Ascending aorta (tissue), 2 donors: Measurements from ENCODE around the gene OR4F15. TPM values are rescaled to one million over a fixed set of nuclear protein-coding genes. Genes with fewer than 3 reads are reported as not detected.
"Not testable (repeated sequence)": the region's sequence is repeated elsewhere in the genome, so short reads cannot be mapped to it uniquely, and the experiment has no call there.

Source experiments
- DNase-seq, 2 donors: peaks; one replicate each; pipeline ENCODE4 v3.0.0-alpha.2; 2019; ENCODE audit warnings: low spot score in 2 of 2
- H3K27ac ChIP-seq, 2 donors: fragments of 200-600 bp; sonication (generic); one replicate each; pipeline ENCODE4 v1.5.1; 2016 to 2017; ENCODE audit warnings: mild to moderate bottlenecking in 1 of 2
- H3K27me3 ChIP-seq: fragments of 200-600 bp; sonication (generic); one replicate; pipeline ENCODE4 v1.5.1; 2017
- H3K36me3 ChIP-seq, 2 donors: fragments of 200-600 bp; sonication (generic); one replicate each; pipeline ENCODE4 v1.5.1; 2016
- H3K4me1 ChIP-seq, 2 donors: fragments of 200-600 bp; sonication (generic); one replicate each; pipeline ENCODE4 v1.5.1; 2016 to 2017; ENCODE audit warnings: mild to moderate bottlenecking in 1 of 2
- H3K4me3 ChIP-seq, 2 donors: fragments of 200-600 bp; sonication (generic); one replicate each; pipeline ENCODE4 v1.5.1; 2016 to 2017; ENCODE audit warnings: mild to moderate bottlenecking in 1 of 2
- H3K9me3 ChIP-seq, 2 donors: fragments of 200-600 bp; sonication (generic); one replicate each; pipeline ENCODE4 v1.5.1; 2016
- intact Hi-C: fragments of 100-400 bp; cut with DNase I; formaldehyde crosslinking; loops from one replicate; pipeline ENCODE4 v1.15.1; 2023
- total RNA-seq: library from RNA; depleted of rRNA; stranded (reverse); fragments of >200 nt; gene quantifications from one replicate; pipeline ENCODE4 v1.1.0, GENCODE V29; 2016
- TF ChIP-seq, protein P1 (sequence below), 3 experiments: fragments of 200-600 bp in 2 of 3; fragments of 450-650 bp in 1 of 3; sonication (generic) in 2 of 3; IDR thresholded peaks; one replicate each; pipeline ENCODE4 v1.5.1; 2016 to 2019; ENCODE audit warnings: antibody characterized with exemption in 3 of 3, mild to moderate bottlenecking in 1 of 3, moderate library complexity in 1 of 3

OR4F15 gene, protein sequence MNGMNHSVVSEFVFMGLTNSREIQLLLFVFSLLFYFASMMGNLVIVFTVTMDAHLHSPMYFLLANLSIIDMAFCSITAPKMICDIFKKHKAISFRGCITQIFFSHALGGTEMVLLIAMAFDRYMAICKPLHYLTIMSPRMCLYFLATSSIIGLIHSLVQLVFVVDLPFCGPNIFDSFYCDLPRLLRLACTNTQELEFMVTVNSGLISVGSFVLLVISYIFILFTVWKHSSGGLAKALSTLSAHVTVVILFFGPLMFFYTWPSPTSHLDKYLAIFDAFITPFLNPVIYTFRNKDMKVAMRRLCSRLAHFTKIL
- total RNA-seq: not detected

DNA sequence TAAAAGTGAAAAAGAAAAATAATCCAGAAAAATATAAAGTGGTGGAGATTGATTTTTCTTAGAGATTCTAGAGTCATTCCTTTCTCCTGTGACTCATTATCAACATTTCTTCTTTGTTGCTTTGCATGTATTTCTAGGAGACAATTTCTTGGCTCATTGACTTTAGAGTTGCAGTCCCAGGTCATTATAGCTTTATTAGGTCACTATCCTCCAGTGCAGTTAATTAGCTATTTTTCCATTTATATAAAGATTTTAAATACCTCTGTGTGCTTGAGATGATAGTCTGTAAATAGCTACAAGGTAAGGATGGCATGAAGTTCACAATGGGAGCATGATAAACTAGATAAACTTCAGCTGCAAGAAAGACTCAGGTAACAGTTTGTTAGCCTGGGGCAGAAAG lies at the start of gene OR4F15:
Gene OR4F15, plus strand, starts transcription at position 301 of the 400 bp plus-strand sequence. CDS start 5,985 bp downstream, outside the sequence.
- intact Hi-C loops: no loop called here
- no peak for DNase-seq
- TF ChIP-seq, protein P1, sequence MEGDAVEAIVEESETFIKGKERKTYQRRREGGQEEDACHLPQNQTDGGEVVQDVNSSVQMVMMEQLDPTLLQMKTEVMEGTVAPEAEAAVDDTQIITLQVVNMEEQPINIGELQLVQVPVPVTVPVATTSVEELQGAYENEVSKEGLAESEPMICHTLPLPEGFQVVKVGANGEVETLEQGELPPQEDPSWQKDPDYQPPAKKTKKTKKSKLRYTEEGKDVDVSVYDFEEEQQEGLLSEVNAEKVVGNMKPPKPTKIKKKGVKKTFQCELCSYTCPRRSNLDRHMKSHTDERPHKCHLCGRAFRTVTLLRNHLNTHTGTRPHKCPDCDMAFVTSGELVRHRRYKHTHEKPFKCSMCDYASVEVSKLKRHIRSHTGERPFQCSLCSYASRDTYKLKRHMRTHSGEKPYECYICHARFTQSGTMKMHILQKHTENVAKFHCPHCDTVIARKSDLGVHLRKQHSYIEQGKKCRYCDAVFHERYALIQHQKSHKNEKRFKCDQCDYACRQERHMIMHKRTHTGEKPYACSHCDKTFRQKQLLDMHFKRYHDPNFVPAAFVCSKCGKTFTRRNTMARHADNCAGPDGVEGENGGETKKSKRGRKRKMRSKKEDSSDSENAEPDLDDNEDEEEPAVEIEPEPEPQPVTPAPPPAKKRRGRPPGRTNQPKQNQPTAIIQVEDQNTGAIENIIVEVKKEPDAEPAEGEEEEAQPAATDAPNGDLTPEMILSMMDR (IDR thresholded peaks at IDR 0.05): no peak
- Histone ChIP-seq H3K9me3 (no peaks in the 10 kb centered on the region), H3K27me3 (no peaks in the 10 kb centered on the region), H3K4me1 (no peaks in the 10 kb centered on the region), H3K4me3 (no peak within 1 kb of the TSS), H3K27ac (no peak within 1 kb of the TSS), H3K36me3 (no peaks in the 10 kb centered on the region)

DNA sequence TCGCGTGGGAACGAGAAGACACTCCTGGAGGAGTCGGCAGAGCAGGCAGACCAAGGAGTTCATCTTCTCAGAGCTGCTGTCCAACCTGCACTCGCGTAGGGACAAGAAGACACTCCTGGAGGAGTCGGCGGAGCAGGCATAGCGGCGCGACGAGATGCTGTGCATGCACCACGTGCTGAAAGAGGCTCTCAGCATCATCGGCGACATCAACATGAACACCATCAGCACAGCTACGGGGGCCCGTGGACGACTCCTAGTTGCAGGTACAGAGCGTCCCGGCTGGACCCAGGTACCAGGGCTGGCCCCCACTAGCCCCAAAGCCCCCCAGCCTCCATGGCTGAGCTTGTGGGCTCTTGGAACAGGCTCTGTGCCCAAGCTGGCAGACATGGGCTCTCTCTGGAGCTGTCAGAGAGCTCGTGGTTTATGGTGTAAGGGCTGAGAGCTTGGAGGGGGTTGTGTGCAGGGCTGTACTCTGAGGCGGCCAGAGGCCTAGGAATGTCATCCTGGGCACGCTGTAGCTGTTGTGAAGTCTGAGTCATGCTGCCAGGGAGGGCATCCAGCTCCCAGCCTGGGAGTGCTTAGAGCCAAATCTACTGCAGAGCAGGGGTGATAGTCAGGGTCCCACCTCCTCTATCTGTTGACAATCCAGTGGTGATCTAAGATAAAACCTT lies 47.2 kb upstream of the OR4F15 start:
- H3K9me3 ChIP-seq, H3K36me3 ChIP-seq, H3K4me3 ChIP-seq, H3K4me1 ChIP-seq, DNase-seq, intact Hi-C loops, H3K27ac ChIP-seq, H3K27me3 ChIP-seq: not testable (repeated sequence)

DNA sequence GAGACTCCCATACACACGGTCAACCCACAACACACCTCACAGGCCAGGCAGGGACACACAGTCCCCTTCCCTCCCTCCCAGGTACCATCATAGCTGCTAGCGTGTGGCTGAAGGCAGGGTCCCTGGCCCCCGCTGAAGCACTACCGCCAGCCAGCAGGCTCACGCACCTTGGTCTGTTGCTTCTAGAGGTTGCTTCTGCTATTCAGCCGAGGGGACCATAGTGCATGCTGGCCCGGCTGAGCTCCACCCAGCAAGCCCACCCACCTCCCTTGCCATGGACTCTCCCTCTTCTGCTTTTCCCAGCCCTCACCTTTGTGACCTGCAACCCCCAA lies 46.7 kb upstream of the OR4F15 start:
- H3K27me3 ChIP-seq, intact Hi-C loops, H3K4me1 ChIP-seq, DNase-seq, H3K27ac ChIP-seq, H3K36me3 ChIP-seq, H3K9me3 ChIP-seq, H3K4me3 ChIP-seq: not testable (repeated sequence)

DNA sequence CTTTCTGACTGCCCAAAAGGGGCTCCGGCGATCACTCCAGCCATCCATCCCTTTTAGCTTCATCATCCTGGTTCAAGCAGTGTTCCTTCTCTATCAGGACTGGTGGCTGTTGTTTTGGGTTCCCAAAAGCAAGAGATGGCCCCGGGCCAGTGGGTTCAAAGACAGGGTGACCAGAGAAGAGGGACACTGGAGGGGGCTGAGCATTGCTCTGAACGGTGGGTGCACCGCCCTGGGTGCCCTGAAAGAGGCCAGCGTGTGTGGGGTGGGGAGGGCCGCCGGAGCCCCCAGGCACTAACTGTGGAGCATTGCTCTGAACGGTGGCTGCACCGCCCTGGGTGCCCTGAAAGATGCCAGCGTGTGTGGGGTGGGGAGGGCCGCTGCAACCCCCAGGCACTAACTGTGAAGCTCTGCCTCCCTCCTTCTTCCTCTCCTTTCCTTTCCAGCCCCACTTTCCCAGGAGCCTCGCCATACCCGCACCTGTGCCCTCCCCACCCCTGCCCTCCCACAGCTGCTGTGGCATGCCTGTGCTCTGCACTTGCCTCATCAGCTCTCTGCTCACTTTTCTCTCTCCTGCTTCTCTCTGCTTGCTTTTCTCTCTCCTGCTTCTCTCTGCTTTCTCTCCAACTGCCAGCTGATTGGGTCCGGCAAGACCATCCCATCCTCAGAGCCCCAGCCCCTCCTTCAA lies 46.1 kb upstream of the OR4F15 start:
- TF ChIP-seq, protein P1 (IDR thresholded peaks at IDR 0.05): no peak
- H3K4me3 ChIP-seq: no peak overlapping the region
- H3K9me3 ChIP-seq: no peaks in the 10 kb centered on the region
- intact Hi-C loops: no loop called here
- no peak overlapping the region for H3K27ac ChIP-seq
- no peak for DNase-seq
- H3K36me3 ChIP-seq: no peaks in the 10 kb centered on the region
- H3K4me1 ChIP-seq: no peaks in the 10 kb centered on the region
- no peaks in the 10 kb centered on the region for H3K27me3 ChIP-seq

DNA sequence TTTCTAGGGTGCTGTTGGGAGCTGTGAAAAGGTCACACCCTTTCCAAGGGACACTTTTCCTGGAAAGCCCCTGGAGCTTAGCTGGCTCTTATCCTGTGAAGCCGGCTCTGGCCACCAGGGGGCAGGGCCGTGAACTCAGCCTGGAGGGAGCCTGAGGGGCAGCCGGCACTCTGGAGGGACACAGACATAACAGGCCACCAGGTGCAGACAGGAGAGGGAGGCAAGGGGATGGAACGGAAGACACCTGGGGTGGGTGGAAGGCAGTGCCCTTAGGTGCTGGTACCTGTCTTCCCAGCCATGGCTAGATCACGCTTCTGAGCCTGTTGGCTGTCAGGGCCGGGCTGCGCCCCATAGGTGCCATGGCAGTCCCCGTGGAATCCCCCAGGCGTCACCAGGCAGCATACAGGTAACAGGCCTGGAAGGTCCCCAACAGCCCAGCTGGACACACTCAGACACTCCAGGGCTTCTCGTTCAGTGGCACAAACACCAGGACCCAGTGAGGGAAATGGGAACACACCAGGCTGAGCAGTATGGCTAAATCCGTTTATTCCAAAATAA lies 44.8 kb upstream of the OR4F15 start:
- H3K4me3 ChIP-seq, H3K9me3 ChIP-seq, H3K27me3 ChIP-seq, H3K27ac ChIP-seq, H3K36me3 ChIP-seq, intact Hi-C loops, DNase-seq, H3K4me1 ChIP-seq: not testable (repeated sequence)

DNA sequence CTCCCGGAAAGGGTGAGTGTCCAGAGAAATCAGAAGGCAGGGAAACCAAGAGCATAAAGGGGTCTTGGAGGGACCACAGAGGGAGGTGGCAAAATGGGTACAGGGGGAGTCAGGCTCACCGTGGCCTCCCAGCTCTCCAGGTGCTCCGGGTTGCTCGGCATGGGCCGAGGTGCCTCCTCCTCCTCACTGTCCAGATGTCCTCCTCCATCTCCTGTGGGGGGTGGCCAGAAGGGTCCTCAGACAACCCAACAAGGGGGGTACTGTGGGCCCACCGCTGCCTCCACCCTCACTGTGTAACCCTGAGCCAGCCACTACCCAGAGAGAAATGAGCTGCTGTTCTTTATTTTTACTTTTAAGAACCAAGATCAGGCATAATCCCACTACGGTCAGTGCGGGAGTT lies 39.1 kb upstream of the OR4F15 start:
- DNase-seq: no peak
- intact Hi-C loops: no loop called here
- Histone ChIP-seq H3K9me3 (no peaks in the 10 kb centered on the region), H3K36me3 (no peaks in the 10 kb centered on the region), H3K4me3 (no peak overlapping the region), H3K4me1 (no peaks in the 10 kb centered on the region), H3K27ac (no peak overlapping the region), H3K27me3 (no peaks in the 10 kb centered on the region)
- TF ChIP-seq, protein P1 (IDR thresholded peaks at IDR 0.05): no peak
